C4-2B (cell line): ENCODE data around the gene SNX25.

Source experiments
- H3K27ac ChIP-seq: fragments of 450-650 bp; 2 replicates; pipeline ENCODE4 v1.5.1; 2017
- CTCF ChIP-seq: fragments of 450-650 bp; conservative IDR thresholded peaks from 2 replicates; pipeline ENCODE4 v1.5.1; 2017; ENCODE audit warnings: mild to moderate bottlenecking
- ZFX ChIP-seq: fragments of 450-650 bp; IDR thresholded peaks from 2 replicates; pipeline ENCODE4 v1.6.1; 2017

SNX25 gene

GRCh38 chr4:185280608-185281007, 71.2 kb downstream of the SNX25 start:
- TF ChIP-seq ZFX (no peak), CTCF (no peak)
- no peak overlapping the region for H3K27ac ChIP-seq

GRCh38 chr4:185282968-185283367, 73.6 kb downstream of the SNX25 start:
- TF ChIP-seq ZFX = no peak
- TF ChIP-seq CTCF = 0 out of 2 replicates have a peak, but pooled peaks have one; percentile 3
- H3K27ac ChIP-seq = no peak overlapping the region; the same call in 1 of the 2 replicates

GRCh38 chr4:185283723-185284122, 74.3 kb downstream of the SNX25 start:
- TF ChIP-seq ZFX (no peak), CTCF (no peak)
- H3K27ac ChIP-seq = no peak overlapping the region

- no peak overlapping the region for H3K27ac ChIP-seq
- TF ChIP-seq ZFX (no peak), CTCF (no peak)
Observed at GRCh38 chr4:185285632-185286393, 76.4 kb downstream of the SNX25 start.

GRCh38 chr4:185286571-185286970, 77.2 kb downstream of the SNX25 start:
- TF ChIP-seq ZFX = no peak
- TF ChIP-seq CTCF = no peak
- no peak overlapping the region for H3K27ac ChIP-seq

- H3K27ac ChIP-seq = no peak overlapping the region
- TF ChIP-seq CTCF (no peak), ZFX (no peak)
Observed at GRCh38 chr4:185287031-185287430, 77.6 kb downstream of the SNX25 start.

DNA sequence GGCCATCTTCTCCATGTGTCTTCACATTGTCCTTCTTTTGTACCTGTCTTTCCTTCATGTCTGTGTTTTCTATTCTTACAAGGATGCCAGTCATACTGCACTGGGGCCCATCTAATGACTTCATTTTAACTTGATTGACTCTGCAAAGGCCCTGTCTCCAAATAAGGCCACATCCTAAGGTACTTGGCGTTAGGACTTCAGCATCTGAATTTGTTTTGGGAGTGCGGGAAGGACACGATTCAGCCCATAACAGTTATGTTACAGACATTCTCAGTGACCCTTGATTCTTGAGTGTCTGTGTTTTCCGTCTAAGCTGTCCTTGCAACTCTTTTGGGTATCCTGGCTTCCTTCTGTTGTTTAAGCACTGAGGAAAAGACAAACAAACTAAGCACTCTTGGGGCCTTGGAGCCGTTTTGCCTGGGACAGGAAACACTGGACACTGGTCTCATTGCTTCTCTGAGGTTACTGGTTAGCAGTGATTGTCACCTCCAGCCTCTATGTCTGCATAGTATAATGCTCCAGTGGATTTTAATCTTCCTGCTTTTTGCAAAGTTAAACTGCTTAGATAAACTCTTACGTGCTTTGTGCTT, 80.7 kb downstream of the SNX25 start:
- TF ChIP-seq CTCF (no peak), ZFX (no peak)
- H3K27ac ChIP-seq = no peak overlapping the region
